GM19395 (cell line): ENCODE results near the gene SMARCA4.

Experiments
- ATAC-seq: cut with Tn5 transposase; IDR thresholded peaks from one replicate; pipeline ENCODE4 v1.9.1; 2021; ENCODE audit warnings: mild to moderate bottlenecking, moderate library complexity; ENCODE audit not compliant: unreplicated experiment

The SMARCA4 gene

DNA sequence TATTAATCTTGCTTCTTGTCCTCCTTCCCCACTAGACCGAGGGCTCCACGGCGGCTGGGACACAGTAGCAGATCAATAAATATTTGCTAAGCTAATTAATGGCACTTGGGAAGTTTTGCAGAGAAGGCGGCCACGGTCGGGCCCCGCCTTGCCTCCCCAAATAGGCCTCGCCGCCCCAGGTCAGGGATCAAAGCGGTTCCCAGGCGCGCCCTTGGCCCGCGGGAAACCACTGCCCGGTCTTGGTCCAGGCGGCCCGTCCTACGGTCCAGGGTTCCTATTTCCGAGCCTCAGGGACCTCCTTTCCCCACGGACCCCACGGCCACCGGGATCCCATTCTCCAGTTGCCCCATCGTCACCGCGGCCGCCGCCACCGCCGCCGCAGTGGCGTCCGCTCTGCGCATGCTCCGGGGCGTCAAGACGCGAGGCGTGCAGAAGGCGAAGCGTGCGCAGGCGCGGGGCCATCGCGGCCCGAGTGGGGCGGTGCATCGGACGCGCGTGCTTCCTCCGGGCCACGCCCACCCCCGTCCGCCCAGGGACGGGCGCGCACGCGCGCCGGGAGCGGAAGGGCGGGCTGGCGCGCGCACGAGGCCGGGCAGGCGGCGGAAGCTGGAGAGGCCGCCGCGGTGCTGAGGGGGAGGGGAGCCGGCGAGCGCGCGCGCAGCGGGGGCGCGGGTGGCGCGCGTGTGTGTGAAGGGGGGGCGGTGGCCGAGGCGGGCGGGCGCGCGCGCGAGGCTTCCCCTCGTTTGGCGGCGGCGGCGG is at the start of gene SMARCA4:
Gene SMARCA4, plus strand, starts transcription at position 717 of the 759 bp plus-strand sequence. CDS start 23,122 bp downstream, outside the sequence.
- ATAC-seq: peak; percentile 69

DNA sequence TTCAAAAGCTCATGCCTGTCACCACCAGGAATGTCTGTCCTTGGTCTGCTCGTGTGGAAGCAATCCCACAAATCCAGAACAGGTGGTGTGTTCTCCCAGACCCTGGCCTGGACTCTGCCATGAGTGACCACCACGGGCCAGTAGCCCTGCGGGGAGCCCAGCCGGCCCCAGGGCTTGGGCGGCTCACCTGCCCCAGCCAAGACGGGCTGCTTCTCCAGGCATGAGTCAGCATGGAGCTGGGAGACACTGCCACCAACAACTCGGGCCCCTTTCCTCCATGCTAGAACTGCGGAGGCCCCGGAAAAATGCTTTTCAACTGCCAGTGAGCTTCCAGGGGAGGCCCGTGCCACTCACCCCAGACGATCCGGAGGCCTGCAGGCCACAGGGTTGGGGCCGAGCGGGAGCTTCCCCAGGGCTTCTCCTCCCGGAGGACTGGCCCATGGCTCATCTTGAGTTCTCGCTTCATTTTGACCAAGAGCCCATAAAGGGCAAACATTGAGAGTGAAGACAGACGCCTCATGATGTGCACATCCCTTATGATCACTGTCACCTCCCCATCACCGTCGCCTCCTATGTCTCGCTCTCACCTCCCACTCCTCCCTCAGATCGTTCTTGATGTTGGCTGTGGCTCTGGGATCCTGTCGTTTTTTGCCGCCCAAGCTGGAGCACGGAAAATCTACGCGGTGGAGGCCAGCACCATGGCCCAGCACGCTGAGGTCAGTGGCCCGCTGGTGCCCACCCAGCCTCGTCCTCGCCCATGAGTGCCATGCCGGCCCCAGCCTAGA is 49.1 kb upstream of the SMARCA4 start:
- no peak for ATAC-seq

DNA sequence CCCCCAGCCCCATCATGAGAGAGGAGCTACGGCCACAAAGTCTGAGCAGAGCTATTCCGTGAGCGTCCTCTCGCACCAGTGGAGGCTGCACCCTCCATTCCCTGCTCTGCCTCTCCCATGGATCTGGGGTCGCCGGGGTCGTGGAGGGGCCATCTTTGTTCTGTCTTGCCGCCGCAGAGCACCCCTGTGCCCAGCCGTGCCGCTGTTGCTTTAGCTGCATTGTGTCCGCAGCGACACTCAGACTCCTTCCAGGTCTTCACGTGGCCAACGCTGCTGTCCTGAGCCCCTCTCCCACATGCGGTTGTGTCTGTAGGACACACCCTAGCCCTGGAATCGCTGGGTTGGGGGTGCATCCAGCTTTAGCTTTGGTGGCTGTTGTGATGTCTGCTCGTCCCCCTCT is 48.2 kb upstream of the SMARCA4 start:
- ATAC-seq: no peak

DNA sequence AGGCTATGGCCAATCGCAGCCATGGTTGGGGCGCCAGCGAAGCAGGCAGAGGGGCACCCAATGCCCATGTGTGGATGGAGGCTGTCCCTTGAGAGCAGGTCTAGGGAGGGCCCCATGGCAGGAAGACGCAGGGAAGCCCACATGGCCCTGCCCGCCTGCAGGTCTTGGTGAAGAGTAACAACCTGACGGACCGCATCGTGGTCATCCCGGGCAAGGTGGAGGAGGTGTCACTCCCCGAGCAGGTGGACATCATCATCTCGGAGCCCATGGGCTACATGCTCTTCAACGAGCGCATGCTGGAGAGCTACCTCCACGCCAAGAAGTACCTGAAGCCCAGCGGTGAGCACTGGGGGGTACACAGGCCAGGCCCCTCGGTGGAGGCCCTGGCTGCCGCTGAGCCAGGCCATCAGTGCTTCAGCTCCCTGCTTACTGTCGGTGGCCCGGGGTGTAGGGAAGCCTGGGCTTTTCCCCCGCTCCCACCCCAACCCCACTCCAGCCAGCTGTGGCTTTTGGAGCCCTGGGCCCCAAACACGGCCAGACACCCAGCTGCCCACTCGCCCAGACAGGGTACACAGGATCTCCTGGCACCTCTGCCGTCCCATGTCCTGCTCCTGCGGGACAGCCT is 47.0 kb upstream of the SMARCA4 start:
- no peak for ATAC-seq

DNA sequence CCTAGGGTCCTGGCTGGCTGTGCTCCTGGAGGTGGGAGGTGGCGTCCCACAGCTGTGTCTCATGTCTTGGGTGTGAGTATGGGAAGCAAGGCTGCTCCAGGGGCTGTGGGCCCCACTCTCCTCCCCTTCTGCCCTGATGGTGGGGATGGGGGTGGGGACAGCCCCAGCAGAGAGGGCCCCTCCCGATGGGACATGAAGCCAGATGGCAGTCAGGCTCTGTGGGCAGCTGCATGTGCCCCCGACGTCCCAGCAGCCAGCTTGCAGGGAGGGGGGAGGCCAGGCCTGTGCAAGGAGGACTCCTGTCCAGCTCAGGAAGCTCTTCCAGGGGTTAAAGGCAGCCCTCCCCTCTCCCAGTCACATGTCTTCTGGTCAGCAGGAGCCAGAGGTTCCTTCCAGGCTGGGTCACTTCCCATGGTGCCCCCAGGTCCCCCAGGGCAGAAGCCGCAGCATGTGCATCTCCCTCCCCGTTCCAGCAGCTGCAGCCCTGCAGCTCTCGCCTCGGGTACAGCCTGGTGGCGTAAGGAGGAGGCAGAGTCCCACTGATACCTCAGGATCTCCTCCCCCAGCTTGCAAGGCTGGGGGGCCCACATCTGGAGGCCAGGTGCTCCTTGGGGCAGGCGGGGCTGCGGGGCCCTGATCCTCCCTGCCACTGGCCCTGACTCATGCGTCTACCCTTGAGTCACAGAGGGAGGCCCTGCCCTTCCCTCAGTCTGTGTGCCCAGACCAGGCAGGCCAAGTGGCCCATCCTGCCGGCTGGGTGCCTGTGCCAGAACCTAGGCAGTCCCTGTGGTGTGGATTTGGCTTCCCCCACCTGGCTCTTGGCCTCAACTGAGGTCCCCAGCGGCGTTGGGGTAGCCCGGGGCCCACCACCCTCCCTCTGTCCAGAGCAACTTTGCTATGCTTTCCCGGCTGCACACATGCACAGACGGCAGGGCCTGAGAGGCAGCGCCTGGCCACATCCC is 45.4 kb upstream of the SMARCA4 start:
- ATAC-seq: no peak

DNA sequence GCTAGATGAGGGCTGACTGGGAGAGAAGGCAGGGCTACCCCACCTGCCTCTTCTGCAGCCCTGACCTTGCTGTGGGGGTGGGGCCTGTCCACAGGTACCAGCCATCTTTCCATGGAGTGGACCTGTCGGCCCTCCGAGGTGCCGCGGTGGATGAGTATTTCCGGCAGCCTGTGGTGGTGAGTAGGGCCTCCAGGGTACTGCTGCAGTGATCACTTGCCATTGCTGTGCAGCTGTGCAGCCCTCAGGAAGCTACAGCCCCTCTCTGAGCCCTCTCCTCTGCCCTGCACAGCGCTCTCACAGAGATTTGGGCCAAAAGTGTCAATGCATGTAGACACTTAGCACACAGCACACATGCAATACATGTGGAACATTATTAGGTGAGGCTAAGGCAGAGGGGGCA is 44.2 kb upstream of the SMARCA4 start:
- ATAC-seq: no peak

DNA sequence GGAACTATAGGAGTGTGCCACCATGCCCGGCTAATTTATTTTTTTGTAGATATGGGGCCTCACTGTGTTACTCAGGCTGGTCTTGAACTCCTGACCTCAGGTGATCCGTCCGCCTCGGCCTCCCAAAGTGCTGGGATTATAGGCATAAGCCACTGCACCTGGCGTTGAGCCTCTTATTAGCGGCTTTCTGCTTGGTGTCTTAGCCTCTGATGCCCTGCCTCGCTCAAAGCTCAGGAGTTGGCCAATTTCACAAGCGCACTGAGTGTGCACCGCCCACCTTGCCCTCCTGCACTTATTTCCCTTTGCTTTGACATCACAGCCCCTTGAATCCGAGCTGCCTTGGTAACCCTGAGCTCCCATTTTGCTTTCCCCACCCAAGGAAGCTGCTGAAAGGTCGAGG is 42.5 kb upstream of the SMARCA4 start:
- ATAC-seq: no peak

DNA sequence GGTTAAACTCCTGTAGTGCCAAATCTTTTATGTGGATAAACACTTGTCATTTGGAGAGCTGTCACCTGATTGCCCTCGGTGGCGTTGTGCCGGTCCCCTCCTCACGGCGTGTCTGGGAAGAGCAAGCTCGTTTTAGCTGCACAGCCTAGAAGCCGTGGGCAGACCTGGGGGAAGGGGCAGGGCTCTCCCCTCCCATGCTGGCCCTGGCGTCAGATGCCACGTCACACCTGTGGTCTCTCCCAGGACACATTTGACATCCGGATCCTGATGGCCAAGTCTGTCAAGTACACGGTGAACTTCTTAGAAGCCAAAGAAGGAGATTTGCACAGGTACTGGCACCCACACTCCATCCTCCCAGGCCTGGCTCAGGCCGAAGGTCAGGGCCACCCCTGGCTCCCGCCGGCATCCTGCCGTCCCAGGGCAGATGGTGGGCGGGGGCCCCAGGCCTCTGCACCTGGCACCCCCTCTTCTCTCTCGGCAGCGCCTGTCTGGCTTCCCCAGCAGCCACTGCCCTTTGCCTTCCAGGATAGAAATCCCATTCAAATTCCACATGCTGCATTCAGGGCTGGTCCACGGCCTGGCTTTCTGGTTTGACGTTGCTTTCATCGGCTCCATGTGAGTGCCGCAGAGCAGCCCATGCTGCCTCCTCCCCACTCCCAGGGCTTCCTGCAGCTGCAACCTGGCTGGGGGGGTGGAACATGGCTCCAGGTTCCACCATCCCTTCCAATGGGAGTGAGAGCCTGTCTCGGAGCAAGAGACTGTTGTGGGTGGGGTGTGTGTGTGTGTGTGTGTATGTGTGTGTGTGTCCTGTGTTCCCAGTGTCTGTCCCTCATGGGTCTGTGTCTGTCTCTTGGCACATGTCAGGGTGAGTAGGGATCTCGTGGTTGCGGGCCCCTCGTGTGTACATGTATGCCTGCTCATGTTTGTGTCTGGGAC is 41.2 kb upstream of the SMARCA4 start:
- no peak for ATAC-seq

DNA sequence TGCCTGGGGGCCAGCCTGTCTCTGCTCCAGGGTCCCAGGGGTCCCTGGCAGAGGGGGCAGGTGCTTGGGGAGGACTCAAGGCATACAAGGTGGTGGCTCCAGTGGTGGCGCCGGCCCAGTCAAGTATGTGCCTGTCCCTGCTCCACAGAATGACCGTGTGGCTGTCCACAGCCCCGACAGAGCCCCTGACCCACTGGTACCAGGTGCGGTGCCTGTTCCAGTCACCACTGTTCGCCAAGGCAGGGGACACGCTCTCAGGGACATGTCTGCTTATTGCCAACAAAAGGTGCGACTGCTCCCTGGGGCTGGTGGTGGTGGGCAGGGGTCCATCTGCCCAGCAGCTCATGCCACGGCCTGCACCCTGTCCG is 40.6 kb upstream of the SMARCA4 start:
- no peak for ATAC-seq

DNA sequence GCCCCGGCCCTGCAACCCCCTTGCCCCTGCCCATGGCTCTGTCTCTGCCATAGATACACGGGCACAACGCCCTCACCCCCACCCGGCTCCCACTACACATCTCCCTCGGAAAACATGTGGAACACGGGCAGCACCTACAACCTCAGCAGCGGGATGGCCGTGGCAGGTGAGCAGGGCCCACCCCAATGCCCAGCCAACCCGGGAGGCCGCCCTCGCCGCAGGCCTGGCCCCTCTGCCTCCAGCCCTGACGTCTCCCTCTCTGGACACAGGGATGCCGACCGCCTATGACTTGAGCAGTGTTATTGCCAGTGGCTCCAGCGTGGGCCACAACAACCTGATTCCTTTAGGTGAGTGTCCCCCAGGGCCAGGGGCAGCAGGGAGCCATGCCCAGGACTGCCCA is 40.0 kb upstream of the SMARCA4 start:
- no peak for ATAC-seq

DNA sequence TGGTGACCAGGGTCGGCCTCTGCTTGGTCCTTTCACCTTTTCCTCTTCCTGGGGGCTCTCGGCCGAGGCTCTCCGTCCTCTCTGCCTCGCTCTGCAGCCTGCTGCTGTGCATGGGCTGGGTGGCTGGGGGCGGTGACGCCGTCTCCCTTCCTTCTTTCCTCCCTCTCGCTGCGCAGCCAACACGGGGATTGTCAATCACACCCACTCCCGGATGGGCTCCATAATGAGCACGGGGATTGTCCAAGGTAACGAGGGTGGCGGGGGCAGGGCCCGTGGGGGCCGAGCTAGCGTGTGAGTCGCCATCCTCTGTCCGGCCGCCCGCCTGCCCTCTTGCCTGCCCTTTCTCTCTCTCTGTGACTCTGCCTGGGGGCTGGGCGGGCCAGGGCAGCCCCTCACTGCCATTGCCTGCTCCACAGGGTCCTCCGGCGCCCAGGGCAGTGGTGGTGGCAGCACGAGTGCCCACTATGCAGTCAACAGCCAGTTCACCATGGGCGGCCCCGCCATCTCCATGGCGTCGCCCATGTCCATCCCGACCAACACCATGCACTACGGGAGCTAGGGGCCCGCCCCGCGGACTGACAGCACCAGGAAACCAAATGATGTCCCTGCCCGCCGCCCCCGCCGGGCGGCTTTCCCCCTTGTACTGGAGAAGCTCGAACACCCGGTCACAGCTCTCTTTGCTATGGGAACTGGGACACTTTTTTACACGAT is 39.5 kb upstream of the SMARCA4 start:
- no peak for ATAC-seq

DNA sequence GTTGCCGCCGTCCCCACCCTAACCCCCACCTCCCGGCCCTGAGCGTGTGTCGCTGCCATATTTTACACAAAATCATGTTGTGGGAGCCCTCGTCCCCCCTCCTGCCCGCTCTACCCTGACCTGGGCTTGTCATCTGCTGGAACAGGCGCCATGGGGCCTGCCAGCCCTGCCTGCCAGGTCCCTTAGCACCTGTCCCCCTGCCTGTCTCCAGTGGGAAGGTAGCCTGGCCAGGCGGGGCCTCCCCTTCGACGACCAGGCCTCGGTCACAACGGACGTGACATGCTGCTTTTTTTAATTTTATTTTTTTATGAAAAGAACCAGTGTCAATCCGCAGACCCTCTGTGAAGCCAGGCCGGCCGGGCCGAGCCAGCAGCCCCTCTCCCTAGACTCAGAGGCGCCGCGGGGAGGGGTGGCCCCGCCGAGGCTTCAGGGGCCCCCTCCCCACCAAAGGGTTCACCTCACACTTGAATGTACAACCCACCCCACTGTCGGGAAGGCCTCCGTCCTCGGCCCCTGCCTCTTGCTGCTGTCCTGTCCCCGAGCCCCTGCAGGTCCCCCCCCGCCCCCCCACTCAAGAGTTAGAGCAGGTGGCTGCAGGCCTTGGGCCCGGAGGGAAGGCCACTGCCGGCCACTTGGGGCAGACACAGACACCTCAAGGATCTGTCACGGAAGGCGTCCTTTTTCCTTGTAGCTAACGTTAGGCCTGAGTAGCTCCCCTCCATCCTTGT is 38.8 kb upstream of the SMARCA4 start:
- ATAC-seq: no peak

DNA sequence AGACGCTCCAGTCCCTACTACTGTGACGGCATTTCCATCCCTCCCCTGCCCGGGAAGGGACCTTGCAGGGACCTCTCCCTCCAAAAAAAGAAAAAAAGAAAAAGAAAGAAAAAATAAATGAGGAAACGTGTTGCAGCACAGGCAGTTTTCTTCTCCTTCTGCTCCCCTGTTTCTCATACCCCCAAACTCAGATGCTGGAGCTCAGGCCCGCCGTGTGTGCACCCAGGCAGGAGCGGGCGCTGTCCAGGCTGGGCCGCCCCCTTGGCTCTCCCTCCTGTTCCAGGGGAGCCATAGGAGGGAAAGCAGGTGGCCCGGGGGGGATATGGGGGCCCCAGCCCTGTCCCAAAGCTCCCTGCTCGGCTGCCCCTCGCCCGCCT is 38.2 kb upstream of the SMARCA4 start:
- ATAC-seq: no peak

DNA sequence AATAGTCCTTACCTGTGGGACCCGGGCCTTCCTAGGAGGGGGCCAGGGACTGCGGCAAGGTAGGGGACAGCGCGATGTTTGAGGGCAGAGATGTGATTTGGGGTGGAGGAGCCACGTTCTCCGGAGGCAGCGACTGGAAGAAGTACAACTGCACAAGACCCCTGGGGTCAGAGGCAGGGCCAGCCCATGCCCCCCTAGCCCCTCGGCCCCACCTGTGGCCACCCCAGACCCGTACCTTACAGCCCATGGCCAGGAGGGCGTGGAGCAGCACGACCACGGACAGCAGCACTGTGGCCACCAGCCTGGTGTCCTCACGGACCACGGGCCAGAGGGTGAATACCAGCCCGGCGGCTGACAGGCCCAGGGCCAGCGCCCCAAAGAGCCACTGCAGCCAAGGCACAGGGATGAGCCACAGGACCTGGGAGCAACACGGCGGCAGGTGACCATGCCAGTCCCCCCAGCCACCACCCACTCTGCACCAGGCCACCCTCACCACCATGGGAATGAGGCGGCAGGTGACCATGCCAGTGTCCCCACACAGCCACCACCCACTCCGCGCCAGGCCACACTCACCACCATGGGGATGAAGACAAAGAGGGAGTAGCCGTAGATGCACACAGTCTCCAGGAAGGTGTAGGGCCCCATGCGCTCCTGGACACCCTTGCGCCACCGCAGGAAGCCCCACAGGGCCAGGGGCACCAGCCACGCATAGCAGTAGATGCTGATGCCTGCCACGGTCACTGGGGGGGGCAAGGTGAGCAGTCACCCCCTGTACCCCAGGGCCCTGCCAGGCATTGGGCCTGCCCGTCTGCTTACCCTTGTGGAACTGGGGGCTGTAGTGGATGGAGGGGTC is 37.3 kb upstream of the SMARCA4 start:
- ATAC-seq: no peak

DNA sequence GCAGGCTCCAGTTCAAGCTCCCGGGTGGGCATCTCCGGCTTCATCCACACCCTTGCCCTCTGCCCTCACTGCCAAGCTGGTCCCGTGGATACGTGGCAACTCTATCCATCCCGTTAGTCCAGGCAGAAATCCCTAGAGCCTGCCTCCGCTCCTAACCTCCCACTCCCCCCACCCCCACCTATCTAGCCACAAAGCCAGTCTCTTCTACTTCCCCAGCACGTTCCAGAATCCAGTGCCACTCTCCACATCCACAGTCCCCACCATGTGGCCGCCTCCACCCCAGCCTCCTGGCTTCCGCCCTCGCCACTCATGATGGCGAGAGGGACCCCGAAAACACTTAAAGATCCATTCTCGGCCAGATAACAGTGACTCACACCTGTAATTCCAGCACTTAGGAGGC is 36.2 kb upstream of the SMARCA4 start:
- ATAC-seq: no peak

DNA sequence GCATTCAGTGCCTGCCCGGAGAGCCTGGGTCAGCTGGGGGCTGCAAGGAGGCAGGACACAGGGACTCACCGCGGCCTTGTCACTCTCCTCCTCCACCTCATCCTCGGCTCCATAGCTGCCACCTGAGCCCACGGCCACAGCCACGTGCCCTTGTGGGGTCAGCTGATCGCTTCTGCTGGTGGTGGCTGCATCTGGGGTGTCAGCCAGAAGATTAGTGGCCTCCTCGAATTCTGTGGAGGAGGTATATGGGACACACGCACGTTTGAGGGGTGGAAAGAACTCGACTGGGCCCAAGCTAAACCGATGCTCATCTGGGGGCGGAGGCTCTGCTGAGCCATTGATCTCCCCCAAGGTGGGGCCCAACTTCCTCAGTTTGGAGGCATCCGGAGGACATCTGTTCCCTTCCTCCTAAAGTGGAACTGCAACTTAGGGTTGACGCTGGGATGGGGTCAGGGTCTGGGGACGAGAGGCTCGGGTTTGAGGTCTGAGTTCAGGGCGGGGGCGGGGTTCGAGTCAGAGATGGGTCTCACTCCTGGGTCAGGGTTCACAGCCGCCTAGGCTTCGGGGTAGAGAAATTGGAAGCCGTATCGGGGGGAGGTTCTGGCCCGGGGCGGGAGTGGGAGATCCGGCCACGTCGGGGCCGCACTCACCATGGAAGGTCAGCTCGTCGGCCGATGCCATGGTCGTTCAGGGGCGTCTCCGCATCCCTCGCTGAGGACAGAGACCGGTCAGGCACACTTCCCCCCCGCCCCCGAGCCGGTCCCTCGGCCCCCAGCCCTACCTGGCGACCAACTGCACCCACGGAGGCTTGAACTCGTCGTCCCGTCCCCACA is 32.9 kb upstream of the SMARCA4 start:
- ATAC-seq: no peak
